Inflammatory macrophage (primary cell): ENCODE results near the gene PSME1.

Experiments
- DNase-seq, 2 donors: peaks; one replicate each; pipeline ENCODE4 v3.0.0-alpha.2; 2020 to 2022
- total RNA-seq, 18 experiments: gene quantifications; one replicate each; lab custom pipeline; 2026; ENCODE audit warnings: mixed read lengths in 6 of 18, inconsistent platforms in 2 of 18; lab: John Stamatoyannopoulos, UW

The PSME1 gene
- 60.4 to 130 (median 89.4) reads per million in 18 experiments for total RNA-seq

DNA sequence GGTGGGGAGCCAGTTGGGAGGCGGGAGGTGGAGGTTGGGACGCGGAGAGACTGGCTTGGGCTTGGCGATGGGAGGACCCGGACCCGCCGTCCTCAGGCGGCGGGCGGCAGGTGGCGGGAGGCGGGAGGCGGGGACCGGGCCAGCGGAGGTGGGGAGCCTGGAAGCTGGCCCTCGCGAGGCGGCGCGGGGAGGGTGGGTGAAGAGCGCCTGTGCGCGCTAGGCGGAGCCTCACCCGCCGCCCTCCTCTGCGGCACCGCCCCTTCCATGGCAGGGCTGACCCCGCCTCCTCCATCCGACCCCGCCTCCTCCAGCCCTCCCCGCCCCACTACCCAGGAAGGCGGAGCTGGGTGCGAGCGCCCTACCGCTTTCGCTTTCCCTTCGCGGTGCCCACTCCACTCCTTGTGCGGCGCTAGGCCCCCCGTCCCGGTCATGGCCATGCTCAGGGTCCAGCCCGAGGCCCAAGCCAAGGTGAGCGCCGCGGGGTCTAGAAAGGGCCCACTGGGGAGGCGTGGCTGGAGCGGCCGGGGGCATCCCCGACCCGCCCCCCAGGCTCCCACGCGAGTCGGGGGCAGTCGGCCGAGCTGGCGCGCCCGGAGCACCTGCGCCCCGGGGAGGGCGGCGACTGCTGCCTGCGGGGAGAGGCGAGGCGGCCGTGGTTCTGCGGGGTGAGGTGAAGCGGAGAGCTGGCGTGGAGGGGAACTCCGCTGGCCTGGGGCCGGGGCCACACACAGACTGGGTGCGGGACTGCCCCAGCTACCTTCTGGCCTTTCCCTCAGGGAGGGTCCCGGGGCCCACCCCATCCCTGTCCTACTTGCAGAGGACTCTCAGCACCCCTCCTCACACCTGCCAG, at the start of gene PSME1:
TSS of gene PSME1 (plus strand) at position 361 of the 850 bp plus-strand sequence. CDS start at position 430, 69 bp downstream.
- peak; percentile 92 to 93 for DNase-seq

DNA sequence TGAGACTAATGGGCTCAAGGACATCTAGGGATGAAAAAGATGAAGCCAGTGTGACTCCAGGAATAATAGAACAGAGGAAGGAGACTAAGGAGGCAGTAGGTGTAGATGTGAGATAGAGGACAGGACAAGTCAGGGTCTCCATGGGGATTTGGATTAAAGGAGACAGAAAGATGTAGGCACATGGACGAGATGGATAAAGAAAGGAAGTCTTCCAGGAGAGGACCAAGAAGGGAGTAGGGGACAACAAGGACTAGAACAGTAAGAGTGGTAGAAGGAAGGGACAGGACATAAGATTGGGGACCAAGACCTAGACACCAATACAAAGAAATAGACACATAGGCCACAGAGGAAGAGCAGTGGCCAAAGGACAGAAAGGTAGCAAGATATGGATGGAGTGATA, 49.0 kb upstream of the PSME1 start:
- no peak for DNase-seq

DNA sequence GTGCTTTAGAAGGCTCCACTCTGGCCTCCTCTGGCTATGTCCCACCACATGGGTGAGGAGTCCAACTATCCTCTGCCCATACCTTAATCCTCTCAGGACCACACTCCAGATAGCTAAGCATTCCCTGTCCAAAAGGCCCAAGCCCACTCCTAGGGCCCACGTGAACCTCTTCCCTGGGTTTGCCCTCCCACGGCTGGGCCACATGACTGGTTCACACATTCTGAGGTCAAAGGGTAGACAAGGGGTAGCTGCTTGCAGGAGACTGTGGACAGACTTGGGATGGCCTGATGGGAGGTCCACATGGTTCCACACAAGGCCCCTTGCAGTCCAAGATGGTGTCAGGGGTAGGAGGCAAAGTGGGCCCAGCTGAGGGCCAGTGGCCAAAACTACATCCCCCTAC, 47.9 kb upstream of the PSME1 start:
- DNase-seq = no peak

DNA sequence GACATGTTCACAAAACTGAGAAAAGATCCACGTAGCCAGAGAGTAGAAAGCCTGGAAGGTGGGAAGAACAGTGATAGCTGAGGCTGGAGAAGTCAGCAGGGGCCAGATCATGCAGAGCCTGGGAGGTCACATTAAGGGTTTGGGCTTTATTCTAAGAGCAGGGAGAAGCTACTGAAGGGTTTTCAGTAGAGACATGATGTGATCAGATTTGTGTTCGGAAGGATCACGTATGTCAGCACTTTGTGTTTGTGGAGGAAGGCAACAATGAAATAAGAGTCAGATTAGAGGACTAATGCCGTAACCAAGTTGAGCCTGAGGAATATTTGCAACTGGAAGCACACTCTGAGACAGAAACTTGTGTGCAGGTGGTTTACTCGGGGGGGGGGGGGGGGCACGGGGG, 46.1 kb upstream of the PSME1 start:
- no peak for DNase-seq

DNA sequence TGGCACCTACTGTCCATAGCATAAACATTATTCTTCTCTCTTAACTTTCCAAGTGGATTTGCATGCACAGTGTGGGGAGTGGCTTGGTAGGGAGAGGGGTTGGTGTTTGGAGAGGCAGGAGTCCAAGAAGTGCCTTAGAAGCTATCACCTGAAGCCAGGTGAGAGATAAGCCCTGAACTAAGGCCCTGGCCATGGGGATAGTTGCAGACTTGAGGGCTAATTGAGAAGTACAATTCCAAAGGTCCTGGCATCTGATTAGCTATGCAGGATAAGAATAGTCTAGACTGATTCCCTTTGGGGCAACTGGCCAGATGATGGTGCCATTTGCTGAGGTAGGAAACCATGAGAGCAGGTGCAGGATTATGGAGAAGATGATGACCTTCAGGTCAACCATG, 43.9 kb upstream of the PSME1 start:
- no peak for DNase-seq

DNA sequence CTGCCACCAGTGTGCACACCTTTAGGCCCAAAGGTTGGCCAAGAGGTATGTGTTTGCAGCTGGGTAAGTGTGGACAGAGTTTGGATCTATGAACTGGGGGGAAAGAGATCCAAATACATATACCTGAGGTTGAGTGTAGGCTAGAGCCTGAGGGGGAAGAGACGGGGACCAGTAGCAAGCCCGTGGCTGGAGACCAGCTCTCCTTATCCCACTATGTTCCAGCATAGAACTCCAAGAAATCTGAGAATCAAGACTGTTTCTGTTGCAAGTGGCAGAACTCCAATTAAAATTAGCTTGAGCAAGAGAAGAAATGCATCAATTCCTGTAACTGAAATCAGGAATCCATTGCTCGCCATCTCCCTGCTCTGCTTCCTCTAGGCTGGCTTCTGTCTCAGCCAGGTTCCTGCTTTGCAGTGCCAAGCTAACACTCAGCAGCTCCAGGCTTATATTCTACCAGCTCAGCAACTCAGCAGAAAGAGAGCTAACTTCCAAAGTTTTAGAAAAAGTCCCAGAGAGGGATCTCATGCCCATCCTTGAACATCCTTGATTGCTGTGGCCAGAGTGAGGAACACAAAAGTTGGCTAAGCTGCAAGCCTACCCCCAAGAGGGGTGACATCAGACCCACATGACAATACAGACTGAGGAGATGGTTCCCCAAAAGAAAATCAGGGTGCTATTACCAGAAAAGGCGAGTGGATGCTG, 43.3 kb upstream of the PSME1 start:
- peak; percentile 79 to 91 for DNase-seq

DNA sequence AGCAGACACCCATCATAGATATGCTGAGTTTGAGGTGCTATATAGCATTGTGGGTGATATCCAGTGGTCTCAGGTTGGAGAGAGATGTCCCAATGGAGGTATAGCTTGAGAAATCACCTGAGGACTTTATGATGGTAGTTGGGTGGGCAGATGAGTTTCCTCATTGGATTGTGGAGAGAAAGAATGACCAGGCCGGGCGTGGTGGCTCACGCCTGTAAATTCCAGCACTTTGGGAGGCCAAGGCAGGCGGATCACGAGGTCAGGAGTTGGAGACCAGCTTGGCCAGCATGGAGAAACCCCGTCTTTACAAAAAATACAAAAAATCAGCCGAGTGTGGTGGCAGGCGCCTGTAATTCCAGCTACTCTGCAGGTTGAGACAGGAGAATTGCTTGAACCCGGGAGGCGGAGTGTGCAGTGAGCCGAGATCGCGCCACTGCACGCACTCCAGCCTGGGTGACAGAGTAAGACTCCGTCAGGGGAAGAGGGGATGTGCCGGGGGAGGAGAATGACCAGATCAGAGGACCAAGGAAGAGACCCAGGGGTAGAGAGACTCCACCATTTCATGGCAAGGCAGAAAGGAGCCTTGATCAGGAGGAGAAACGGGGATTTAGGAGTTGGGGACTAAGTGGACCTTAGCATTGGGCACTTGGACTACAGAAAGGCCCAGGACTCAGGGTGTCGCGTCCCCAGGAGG, 42.6 kb upstream of the PSME1 start:
- DNase-seq = no peak

DNA sequence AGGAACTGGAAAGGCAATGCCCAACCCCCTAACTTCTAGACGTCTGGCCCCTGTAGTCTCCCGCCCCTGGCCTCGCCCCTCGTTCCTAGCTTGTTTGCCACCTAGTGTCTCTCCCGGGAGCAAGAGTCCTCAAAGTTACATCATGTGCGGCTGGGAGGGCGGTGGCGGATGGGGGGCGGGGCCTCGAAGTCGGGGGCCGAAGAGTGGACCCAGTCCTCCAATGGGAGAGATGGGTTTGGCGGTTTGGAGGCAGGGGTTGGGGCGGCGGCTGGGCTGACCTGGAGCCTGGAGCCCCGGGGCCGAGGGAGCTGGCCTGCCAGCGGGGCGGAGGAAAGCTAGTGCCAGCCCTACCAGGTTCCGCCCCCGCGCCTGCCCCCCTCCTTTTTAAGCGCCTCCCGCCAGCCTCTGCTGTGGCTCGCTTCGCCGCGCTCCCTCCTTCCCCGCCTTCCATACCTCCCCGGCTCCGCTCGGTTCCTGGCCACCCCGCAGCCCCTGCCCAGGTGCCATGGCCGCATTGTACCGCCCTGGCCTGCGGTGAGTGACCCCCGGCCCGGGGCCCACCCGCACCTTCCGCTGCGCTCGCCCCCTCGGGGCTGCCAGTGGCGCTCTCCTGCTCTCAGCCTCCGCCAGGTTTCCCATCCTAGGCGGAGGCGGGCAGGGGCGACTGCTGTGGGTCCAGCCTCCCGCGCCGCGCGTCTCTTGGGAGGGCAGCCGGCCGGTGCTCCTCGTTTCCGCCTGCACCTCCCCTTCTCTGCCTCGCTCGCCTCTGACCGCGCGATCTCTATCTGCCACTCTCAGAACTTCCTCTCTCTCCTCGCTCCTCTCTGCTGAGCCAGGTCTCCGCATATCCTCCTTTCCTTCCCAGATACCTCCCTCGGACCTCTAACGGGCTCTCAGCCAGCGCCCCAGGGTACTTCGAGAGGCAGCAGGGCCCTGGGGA, 41.8 kb upstream of the PSME1 start, which contains the start of gene PCK2:
TSS of gene PCK2 (plus strand) at position 411 of the 940 bp plus-strand sequence. CDS start at position 506, 95 bp downstream.
- DNase-seq = peak; percentile 98

DNA sequence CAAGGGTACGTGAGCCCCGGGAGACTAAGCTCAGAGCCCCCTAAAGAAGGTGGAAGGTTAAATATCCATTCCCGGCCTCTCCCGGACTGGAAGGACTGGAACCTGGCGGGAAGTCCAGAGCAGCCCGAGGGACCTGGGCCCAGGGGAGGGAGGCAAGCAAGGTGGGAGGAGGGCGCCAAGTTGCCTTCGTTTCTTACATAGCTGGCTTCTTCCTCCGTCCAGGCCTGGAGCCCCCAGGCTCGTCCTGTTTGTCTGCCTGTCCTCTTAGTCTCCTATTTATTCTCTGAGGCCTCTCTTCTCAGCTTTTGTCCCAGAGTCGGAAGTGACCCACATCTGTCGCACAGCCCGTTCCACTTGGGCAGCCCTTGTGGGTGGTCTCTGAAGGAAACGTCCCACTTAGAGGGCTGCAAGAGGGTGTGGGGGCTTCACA, 41.1 kb upstream of the PSME1 start:
- peak in 1 of 2 donors; percentile 10 for DNase-seq

DNA sequence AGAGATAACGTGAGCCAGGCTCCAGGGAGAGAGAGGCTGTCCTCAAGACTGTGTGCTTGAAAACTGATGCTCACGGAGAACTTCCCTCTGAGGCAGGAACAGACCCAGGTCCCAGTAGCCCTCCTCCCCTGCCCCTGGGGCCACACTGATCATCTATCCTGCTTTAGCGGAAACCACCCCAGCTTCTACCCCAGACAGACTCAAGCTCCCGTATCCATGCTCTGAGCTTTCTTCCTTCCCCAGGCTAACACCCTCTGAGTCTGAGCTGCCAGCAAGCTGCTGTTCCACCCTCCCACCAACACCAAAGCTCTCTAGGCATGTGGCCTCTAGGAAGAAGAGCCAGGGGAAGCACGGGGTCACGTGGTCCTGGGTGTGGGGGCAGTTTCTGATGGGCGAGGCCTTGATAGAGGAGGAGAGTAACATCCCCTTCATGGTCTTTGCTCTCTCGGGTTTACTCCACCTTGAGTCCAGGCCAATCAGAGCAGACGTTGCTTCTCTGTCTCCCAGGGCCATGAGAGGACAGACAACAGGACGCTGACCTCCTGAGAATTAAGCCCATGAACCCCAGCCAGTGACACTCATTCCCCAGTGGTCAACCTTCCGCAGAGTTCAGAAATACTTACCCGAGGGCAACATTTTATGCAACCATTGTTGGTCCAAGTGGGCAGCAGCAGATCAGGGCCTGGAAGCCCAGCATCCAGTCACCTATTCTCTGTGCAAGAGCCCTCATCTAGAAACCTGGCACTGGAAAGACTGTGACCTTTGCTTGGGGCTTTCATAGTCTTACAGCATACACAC, 40.5 kb upstream of the PSME1 start:
- DNase-seq = peak; percentile 93 to 94

DNA sequence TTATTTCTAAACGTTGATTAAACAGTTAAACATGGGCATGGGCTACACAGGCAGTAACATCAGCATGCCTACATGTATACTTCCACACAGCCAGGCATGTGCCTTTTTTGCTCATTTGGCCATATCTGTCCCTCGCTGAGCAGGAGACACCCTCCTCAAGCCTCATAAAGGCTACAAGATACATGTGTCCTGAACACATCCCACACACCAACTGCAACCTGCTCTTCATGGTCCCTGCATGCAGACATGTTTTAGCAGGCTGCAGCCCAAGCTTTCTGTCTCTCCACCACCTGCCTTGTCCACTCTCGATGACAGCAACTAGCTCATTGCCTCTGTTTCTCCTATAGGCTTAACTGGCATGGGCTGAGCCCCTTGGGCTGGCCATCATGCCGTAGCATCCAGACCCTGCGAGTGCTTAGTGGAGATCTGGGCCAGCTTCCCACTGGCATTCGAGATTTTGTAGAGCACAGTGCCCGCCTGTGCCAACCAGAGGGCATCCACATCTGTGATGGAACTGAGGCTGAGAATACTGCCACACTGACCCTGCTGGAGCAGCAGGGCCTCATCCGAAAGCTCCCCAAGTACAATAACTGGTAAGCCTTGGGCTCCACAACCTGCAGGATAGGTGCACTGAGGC, 39.3 kb upstream of the PSME1 start:
- DNase-seq = no peak

DNA sequence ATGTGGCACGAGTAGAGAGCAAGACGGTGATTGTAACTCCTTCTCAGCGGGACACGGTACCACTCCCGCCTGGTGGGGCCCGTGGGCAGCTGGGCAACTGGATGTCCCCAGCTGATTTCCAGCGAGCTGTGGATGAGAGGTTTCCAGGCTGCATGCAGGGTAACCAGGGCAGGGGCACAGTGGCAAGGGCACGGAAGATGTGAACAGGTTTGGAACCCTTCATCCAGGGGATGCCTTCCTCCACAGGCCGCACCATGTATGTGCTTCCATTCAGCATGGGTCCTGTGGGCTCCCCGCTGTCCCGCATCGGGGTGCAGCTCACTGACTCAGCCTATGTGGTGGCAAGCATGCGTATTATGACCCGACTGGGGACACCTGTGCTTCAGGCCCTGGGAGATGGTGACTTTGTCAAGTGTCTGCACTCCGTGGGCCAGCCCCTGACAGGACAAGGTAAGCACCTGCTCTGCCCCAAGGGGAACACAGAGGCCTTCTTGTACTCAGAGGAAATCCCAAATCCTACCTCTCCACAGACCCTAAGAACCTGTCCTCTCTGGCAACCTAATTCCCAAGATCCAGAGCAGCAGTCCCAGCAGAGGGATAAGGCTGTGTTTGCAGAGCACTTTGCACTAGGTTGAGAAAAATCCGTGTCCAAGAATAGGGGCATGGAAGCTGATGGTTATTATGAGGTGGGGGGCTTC, 37.6 kb upstream of the PSME1 start:
- DNase-seq = no peak

DNA sequence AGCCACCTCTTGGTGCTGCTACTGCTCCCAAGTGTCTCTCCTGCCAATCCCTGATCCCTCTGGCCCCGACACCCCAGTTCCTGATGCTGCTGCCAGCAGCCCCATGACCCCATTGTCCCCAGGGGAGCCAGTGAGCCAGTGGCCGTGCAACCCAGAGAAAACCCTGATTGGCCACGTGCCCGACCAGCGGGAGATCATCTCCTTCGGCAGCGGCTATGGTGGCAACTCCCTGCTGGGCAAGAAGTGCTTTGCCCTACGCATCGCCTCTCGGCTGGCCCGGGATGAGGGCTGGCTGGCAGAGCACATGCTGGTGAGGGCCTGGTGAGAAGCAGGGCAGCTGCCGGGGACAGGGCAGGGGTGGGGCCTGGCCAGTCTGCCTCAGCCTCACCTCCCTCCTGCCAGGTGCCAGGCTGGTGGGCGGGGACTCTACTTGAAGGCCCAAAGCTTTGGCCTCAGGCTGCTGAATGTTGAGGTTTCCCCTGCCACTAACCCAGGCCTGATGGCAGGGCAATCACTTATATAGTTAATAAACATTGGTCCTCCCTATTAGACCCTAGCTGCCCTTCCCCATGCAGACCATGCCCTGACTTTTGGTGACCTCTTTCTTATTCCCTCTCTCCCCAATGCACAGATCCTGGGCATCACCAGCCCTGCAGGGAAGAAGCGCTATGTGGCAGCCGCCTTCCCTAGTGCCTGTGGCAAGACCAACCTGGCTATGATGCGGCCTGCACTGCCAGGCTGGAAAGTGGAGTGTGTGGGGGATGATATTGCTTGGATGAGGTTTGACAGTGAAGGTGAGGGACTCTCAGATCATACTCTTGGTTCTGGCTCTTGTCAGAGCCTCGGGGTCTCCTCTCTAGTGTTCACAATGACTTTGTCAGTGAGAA, 36.8 kb upstream of the PSME1 start:
- no peak for DNase-seq

DNA sequence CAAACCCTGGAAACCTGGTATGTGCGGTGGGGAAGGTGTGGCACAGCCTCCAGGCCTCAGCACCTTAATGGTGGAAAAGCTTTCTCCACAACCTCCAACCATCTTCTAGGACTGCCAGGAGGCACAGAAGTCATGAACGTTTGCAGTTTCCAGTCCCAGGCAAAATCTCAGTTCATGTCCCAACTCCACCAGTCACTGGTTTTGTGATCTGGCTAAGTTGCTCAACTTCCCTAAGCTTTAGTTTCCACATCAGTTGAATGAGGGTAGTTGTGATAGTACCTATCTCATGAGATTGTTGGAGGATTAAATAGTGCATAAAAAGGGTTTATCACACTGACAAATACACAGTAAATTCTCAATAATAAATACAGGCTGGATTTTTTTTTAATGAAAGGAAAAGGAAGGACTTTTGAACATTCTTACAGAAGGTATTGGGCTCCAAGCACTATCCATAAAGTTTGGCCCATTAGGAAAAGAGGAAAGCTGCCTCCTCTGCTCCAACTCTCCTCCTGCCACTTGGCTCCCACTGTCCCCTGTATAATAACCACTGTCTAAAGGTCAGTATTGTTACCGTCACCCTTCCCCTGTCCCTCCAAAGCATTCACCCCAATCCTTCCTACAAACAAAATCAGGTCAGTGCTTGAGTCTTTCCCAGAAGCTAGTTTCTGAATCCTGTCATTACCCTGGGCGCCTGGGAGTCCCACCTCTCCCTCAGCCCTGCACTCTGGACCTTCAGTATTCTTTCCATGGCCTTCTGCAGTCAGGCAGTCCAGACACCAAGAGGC, 35.6 kb upstream of the PSME1 start:
- peak; percentile 69 to 70 for DNase-seq

DNA sequence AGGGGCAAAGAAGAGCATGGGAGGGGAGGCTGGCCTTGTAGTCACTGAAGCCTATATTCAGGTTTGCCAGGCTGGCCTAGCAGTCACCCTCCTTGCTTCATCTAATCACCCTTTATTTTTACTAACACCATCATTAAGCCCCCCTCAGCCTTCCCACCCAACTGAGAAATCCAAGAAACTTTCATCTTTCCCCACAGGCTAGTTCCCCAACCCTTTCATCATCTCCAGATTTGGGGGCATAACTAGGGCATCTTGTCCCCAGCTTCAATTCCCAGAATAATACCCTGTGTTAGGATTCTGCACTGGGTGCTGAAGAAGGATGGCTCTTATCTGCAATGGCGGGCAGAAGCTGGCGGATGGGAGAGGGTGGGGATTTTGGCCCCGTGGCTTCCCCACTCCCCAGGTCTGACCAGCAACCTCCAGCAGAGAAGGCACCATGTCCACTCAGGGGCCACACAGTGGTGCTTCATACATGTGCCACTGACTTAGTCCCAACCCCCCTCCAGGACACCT, 35.0 kb upstream of the PSME1 start:
- DNase-seq = no peak

DNA sequence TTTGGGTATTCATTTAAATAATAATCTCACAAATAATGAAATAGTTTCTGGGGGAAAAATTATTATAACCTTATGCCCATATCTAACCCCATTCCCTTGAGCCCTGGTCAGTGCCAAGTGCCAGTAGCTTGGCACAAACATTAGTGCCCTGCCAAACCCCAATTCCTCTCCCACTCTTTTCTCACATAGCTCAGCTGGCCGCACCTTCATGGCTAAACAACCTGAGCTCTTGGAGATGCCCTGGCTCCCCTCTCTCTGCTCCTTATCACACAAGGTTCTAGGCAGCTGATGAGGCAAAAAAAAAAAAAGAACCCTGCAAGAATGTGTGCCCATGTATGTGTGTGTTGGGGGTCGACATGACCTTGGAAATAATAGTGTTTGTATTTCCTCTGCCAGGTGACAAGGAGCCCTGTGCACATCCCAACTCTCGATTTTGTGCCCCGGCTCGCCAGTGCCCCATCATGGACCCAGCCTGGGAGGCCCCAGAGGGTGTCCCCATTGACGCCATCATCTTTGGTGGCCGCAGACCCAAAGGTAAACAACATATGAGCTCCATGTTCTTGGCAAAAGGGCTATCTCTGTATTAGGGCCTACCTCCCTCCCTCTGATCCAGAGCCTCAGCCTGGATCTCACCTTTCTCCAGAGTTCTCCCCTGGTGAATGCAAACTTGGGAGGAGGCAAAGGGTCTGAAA, 33.5 kb upstream of the PSME1 start:
- no peak for DNase-seq

DNA sequence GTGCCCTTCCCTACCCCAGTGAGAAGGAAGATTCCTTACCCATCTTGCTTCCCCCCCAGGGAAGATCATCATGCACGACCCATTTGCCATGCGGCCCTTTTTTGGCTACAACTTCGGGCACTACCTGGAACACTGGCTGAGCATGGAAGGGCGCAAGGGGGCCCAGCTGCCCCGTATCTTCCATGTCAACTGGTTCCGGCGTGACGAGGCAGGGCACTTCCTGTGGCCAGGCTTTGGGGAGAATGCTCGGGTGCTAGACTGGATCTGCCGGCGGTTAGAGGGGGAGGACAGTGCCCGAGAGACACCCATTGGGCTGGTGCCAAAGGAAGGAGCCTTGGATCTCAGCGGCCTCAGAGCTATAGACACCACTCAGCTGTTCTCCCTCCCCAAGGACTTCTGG, 32.5 kb upstream of the PSME1 start:
- DNase-seq = no peak
